Liver (tissue), 9 donors: ENCODE measurements around the gene AQP12A. TPM values are rescaled to one million over a fixed set of nuclear protein-coding genes. Genes with fewer than 3 reads are reported as not detected.

Experiments used
- DNase-seq: peaks from one replicate; pipeline ENCODE4 v3.0.0-alpha.2; 2017; ENCODE audit warnings: low spot score
- H3K27ac ChIP-seq, 2 donors: one replicate each; pipeline ENCODE4 v1.7.0; 2013; ENCODE audit warnings: inconsistent platforms in 2 of 2, low read length in 2 of 2, control low read depth in 1 of 2, low read depth in 1 of 2, mild to moderate bottlenecking in 1 of 2
- H3K27me3 ChIP-seq, 4 donors: one replicate each; pipeline versions ENCODE4 v1.6.1 to v1.7.0; 2013; ENCODE audit warnings: low read length in 3 of 4, inconsistent platforms in 1 of 4, mild to moderate bottlenecking in 1 of 4, moderate library complexity in 1 of 4; ENCODE audit not compliant: control insufficient read depth in 4 of 4, insufficient read depth in 4 of 4
- H3K36me3 ChIP-seq, 4 donors: one replicate each; pipeline versions ENCODE4 v1.6.1 to v1.7.0; 2013; ENCODE audit warnings: low read length in 3 of 4, mild to moderate bottlenecking in 3 of 4, low read depth in 1 of 4, moderate library complexity in 1 of 4; ENCODE audit not compliant: control insufficient read depth in 4 of 4, insufficient read depth in 3 of 4
- H3K4me1 ChIP-seq, 4 donors: one replicate each; pipeline versions ENCODE4 v1.6.1 to v1.7.0; 2013; ENCODE audit warnings: low read length in 3 of 4, mild to moderate bottlenecking in 3 of 4, moderate library complexity in 1 of 4; ENCODE audit not compliant: control insufficient read depth in 4 of 4, insufficient read depth in 4 of 4
- H3K4me3 ChIP-seq, 3 donors: one replicate each; pipeline versions ENCODE4 v1.6.1 to v1.7.0; 2013; ENCODE audit warnings: low read length in 3 of 3, control low read depth in 1 of 3, low read depth in 1 of 3, mild to moderate bottlenecking in 1 of 3
- H3K9ac ChIP-seq, 2 donors: one replicate each; pipeline ENCODE4 v1.7.0; 2013; ENCODE audit warnings: low read length in 2 of 2, mild to moderate bottlenecking in 2 of 2, moderate library complexity in 2 of 2, control low read depth in 1 of 2, low read depth in 1 of 2
- H3K9me3 ChIP-seq, 4 donors: one replicate each; pipeline versions ENCODE4 v1.6.1 to v1.7.0; 2013; ENCODE audit warnings: low read length in 3 of 4; ENCODE audit not compliant: control insufficient read depth in 4 of 4
- ATF3 ChIP-seq: IDR thresholded peaks from 2 replicates; pipeline ENCODE4 v1.6.1; 2016; ENCODE audit warnings: antibody characterized with exemption
- CTCF ChIP-seq: fragments of 150-350 bp; IDR thresholded peaks from 2 replicates; pipeline ENCODE4 v1.5.1; 2017; ENCODE audit warnings: improper control_type of control experiment, low read depth, low read length; ENCODE audit not compliant: missing input control
- FOXA1 ChIP-seq: IDR thresholded peaks from 2 replicates; pipeline ENCODE4 v1.6.1; 2016; ENCODE audit warnings: antibody characterized with exemption
- FOXA2 ChIP-seq: IDR thresholded peaks from 2 replicates; pipeline ENCODE4 v1.6.1; 2016; ENCODE audit warnings: antibody characterized with exemption
- GABPA ChIP-seq, 2 donors: IDR thresholded peaks in 1 of 2; conservative IDR thresholded peaks in 1 of 2; 2 replicates each; pipeline ENCODE4 v1.6.1; 2016; ENCODE audit warnings: antibody characterized with exemption in 2 of 2, mild to moderate bottlenecking in 1 of 2, moderate library complexity in 1 of 2
- HNF4A ChIP-seq, 2 donors: conservative IDR thresholded peaks; 2 replicates each; pipeline ENCODE4 v1.6.1; 2016; ENCODE audit warnings: antibody characterized with exemption in 2 of 2, mild to moderate bottlenecking in 2 of 2
- HNF4G ChIP-seq: IDR thresholded peaks from 2 replicates; pipeline ENCODE4 v1.6.1; 2016; ENCODE audit warnings: antibody characterized with exemption
- JUND ChIP-seq, 2 donors: IDR thresholded peaks; 2 replicates each; pipeline ENCODE4 v1.6.1; 2016; ENCODE audit warnings: antibody characterized with exemption in 2 of 2
- MAX ChIP-seq: IDR thresholded peaks from 2 replicates; pipeline ENCODE4 v1.6.1; 2016; ENCODE audit warnings: antibody characterized with exemption
- NR2F2 ChIP-seq: IDR thresholded peaks from 2 replicates; pipeline ENCODE4 v1.6.1; 2016; ENCODE audit warnings: antibody characterized with exemption
- REST ChIP-seq: IDR thresholded peaks from 2 replicates; pipeline ENCODE4 v1.6.1; 2016; ENCODE audit warnings: antibody characterized with exemption, mild to moderate bottlenecking
- RXRA ChIP-seq, 2 donors: IDR thresholded peaks; 2 replicates each; pipeline ENCODE4 v1.6.1; 2017 to 2018; ENCODE audit warnings: antibody characterized with exemption in 2 of 2, mild to moderate bottlenecking in 1 of 2
- SP1 ChIP-seq: IDR thresholded peaks from 2 replicates; pipeline ENCODE4 v1.6.1; 2018; ENCODE audit warnings: antibody characterized with exemption, mild to moderate bottlenecking
- TAF1 ChIP-seq: conservative IDR thresholded peaks from 2 replicates; pipeline ENCODE4 v1.6.1; 2016; ENCODE audit warnings: antibody characterized with exemption, mild to moderate bottlenecking
- YY1 ChIP-seq: IDR thresholded peaks from 2 replicates; pipeline ENCODE4 v1.6.1; 2016; ENCODE audit warnings: antibody characterized with exemption, mild to moderate bottlenecking
- ZBTB33 ChIP-seq: IDR thresholded peaks from 2 replicates; pipeline ENCODE4 v1.6.1; 2016; ENCODE audit warnings: antibody characterized with exemption
- WGBS: extraction: QIAGEN DNeasy Blood & Tissue Kit; methylation state at CpG from one replicate; pipeline ENCODE4 v1.1.7; 2013; 5-methylcytosine and 5-hydroxymethylcytosine counted together
- polyA plus RNA-seq, 2 donors: library from polyadenylated mRNA; stranded (reverse) in 1 of 2; unstranded in 1 of 2; fragments of 200-250 nt in 1 of 2; fragments of >200 nt in 1 of 2; fragmentation: Nextera tagmentation in 1 of 2; extraction: Ambion mirVana in 1 of 2; gene quantifications; one replicate each; pipeline versions ENCODE4 v1.2.1 to v1.2.3, GENCODE V29; 2013 to 2015
- total RNA-seq, 2 donors: library from RNA; depleted of rRNA; stranded (reverse); fragments of >200 nt; gene quantifications; one replicate each; pipeline ENCODE4 v1.2.3, GENCODE V29; 2014
- donor health status: healthy.
- donor health status: healthy.
- donor health status: healthy.
- donor health status: healthy.
- donor health status: healthy.

AQP12A gene
- total and polyA plus RNA-seq, 4 donors = not detected

- Histone ChIP-seq H3K9ac (no peak overlapping the region), H3K9me3 (no peaks in the 10 kb centered on the region), H3K27me3 (peaks cover 0 to 3% (median 0%) of the 10 kb centered on the region in 4 donors), H3K4me1 (no peaks in the 10 kb centered on the region), H3K36me3 (no peaks in the 10 kb centered on the region), H3K4me3 (no peak overlapping the region), H3K27ac (no peak overlapping the region)
- DNase-seq = no peak
- no peak for TF ChIP-seq GABPA (IDR thresholded peaks at IDR 0.05 in 1 of 2, conservative IDR thresholded peaks at IDR 0.05 in 1 of 2)
- TF ChIP-seq MAX = no peak
- TF ChIP-seq RXRA (IDR thresholded peaks at IDR 0.05) = no peak
- no peak for TF ChIP-seq YY1
- no peak for TF ChIP-seq ATF3
- no peak for TF ChIP-seq JUND (IDR thresholded peaks at IDR 0.05)
- TF ChIP-seq FOXA1 = no peak
- no peak for TF ChIP-seq HNF4G
- no peak for TF ChIP-seq HNF4A (conservative IDR thresholded peaks at IDR 0.05)
- TF ChIP-seq SP1 = no peak
- TF ChIP-seq ZBTB33 = no peak
- WGBS = 75% methylated on average over 7 of the region's 7 CpGs
These were observed 16.8 kb downstream of the AQP12A start for GRCh38 chr2:240708457-240708856.

- Histone ChIP-seq H3K36me3 (no peaks in the 10 kb centered on the region), H3K9me3 (no peaks in the 10 kb centered on the region), H3K4me3 (no peak overlapping the region), H3K27ac (no peak overlapping the region), H3K27me3 (peaks cover 0 to 3% (median 0%) of the 10 kb centered on the region in 4 donors), H3K9ac (no peak overlapping the region), H3K4me1 (no peaks in the 10 kb centered on the region)
- no peak for DNase-seq
- WGBS = 94% methylated on average over 9 of the region's 9 CpGs
- TF ChIP-seq NR2F2 = no peak
- TF ChIP-seq SP1 = no peak
- TF ChIP-seq REST = no peak
- TF ChIP-seq TAF1 = no peak
- no peak for TF ChIP-seq JUND (IDR thresholded peaks at IDR 0.05)
- TF ChIP-seq HNF4G = no peak
- no peak for TF ChIP-seq ATF3
- no peak for TF ChIP-seq CTCF
- TF ChIP-seq FOXA2 = no peak
- TF ChIP-seq FOXA1 = no peak
- no peak for TF ChIP-seq MAX
- TF ChIP-seq YY1 = no peak
These were observed 19.6 kb downstream of the AQP12A start for GRCh38 chr2:240711296-240711695.
